Natural killer cell (primary cell): ENCODE data around the gene LGALS13. TPM values are rescaled to one million over a fixed set of nuclear protein-coding genes. Genes with fewer than 3 reads are reported as not detected.

Experiments
- ATAC-seq, 3 donors: fragments of 150-1000 bp in 2 of 3; fragments of 200-7000 bp in 1 of 3; cut with Tn5 transposase; 1 replicate in 1 of 3; 2 replicates in 2 of 3; pipeline ENCODE4 v1.10.0; 2021; ENCODE audit warnings: mild to moderate bottlenecking in 2 of 3, moderate library complexity in 2 of 3
- DNase-seq, 2 donors: peaks; one replicate each; pipeline versions ENCODE4 v3.0.0 to v3.0.0-alpha.2; 2013 to 2021; ENCODE audit warnings: mixed read lengths in 1 of 2
- H3K27ac ChIP-seq: one replicate; pipeline ENCODE4 v1.5.1; 2013; ENCODE audit warnings: mild to moderate bottlenecking, low read length
- H3K27me3 ChIP-seq: one replicate; pipeline ENCODE4 v1.6.1; 2013; ENCODE audit warnings: low read length; ENCODE audit not compliant: control insufficient read depth, insufficient read depth
- H3K36me3 ChIP-seq: one replicate; pipeline ENCODE4 v1.6.1; 2013; ENCODE audit warnings: low read length; ENCODE audit not compliant: control insufficient read depth, insufficient read depth
- H3K4me1 ChIP-seq: one replicate; pipeline ENCODE4 v1.6.1; 2013; ENCODE audit warnings: low read length; ENCODE audit not compliant: control insufficient read depth, insufficient read depth
- H3K4me3 ChIP-seq: one replicate; pipeline ENCODE4 v1.5.1; 2013; ENCODE audit warnings: low read length
- H3K9me3 ChIP-seq: one replicate; pipeline ENCODE4 v1.6.1; 2013; ENCODE audit warnings: low read length; ENCODE audit not compliant: control insufficient read depth, insufficient read depth
- H3K27ac Mint-ChIP-seq, 2 donors: one replicate each; pipeline ENCODE4 v1.8.0; 2022; ENCODE audit warnings: mild to moderate bottlenecking in 2 of 2, mixed read lengths in 2 of 2, moderate library complexity in 1 of 2
- H3K27me3 Mint-ChIP-seq, 2 donors: one replicate each; pipeline ENCODE4 v1.8.0; 2022; ENCODE audit warnings: low read depth in 2 of 2, mixed read lengths in 2 of 2
- H3K36me3 Mint-ChIP-seq: one replicate; pipeline ENCODE4 v1.8.0; 2022; ENCODE audit warnings: mixed read lengths
- H3K4me1 Mint-ChIP-seq, 2 donors: one replicate each; pipeline ENCODE4 v1.8.0; 2022; ENCODE audit warnings: mixed read lengths in 2 of 2
- H3K4me3 Mint-ChIP-seq: one replicate; pipeline ENCODE4 v1.8.0; 2022; ENCODE audit warnings: mild to moderate bottlenecking, moderate library complexity, mixed read lengths
- H3K9me3 Mint-ChIP-seq, 2 donors: one replicate each; pipeline ENCODE4 v1.8.0; 2022; ENCODE audit warnings: mixed read lengths in 2 of 2
- CTCF ChIP-seq: fragments of 200-600 bp; IDR thresholded peaks from one replicate; pipeline ENCODE4 v1.8.0; 2022; ENCODE audit warnings: antibody characterized with exemption
- WGBS: methylation state at CpG from one replicate; pipeline ENCODE4 v1.1.7; 2013; ENCODE audit warnings: missing lambda C conversion rate; ENCODE audit not compliant: insufficient coverage; 5-methylcytosine and 5-hydroxymethylcytosine counted together
- intact Hi-C: fragments of 100-400 bp; cut with micrococcal nuclease; formaldehyde crosslinking; loops from one replicate; pipeline ENCODE4 v1.14.2; 2022
- total RNA-seq, 4 donors: library from RNA; stranded (reverse); fragments of 120-200 nt in 1 of 4; gene quantifications; one replicate each; pipeline versions ENCODE4 v1.2.3 to v1.2.4, GENCODE V29; 2013 to 2022

The LGALS13 gene, protein sequence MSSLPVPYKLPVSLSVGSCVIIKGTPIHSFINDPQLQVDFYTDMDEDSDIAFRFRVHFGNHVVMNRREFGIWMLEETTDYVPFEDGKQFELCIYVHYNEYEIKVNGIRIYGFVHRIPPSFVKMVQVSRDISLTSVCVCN
- not detected for total RNA-seq
- not detected for total RNA-seq (2013)

- Mint-ChIP-seq H3K4me1 (no peaks in the 10 kb centered on the region), H3K27me3 (peaks cover 31 to 48% of the 10 kb centered on the region in 2 donors), H3K36me3 (no peaks in the 10 kb centered on the region), H3K9me3 (no peaks in the 10 kb centered on the region), H3K4me3 (no peak within 1 kb of the TSS), H3K27ac (no peak within 1 kb of the TSS)
- no peak for TF ChIP-seq CTCF
- no peaks in the 10 kb centered on the region for H3K36me3 ChIP-seq
- 43% methylated on average over 4 of the region's 5 CpGs for WGBS
- no peak within 1 kb of the TSS for H3K27ac ChIP-seq
- no peak within 1 kb of the TSS for H3K4me3 ChIP-seq
- no peaks in the 10 kb centered on the region for H3K9me3 ChIP-seq
- intact Hi-C loops: no loop called here
- no peaks in the 10 kb centered on the region for H3K27me3 ChIP-seq
- no peak for DNase-seq
- no peaks in the 10 kb centered on the region for H3K4me1 ChIP-seq
- ATAC-seq: no peak
These were observed at the start of gene LGALS13 for GRCh38 chr19:39602224-39602623. Gene LGALS13 (plus strand): TSS chr19:39602524. CDS start chr19:39602569, 45 bp downstream.

DNA sequence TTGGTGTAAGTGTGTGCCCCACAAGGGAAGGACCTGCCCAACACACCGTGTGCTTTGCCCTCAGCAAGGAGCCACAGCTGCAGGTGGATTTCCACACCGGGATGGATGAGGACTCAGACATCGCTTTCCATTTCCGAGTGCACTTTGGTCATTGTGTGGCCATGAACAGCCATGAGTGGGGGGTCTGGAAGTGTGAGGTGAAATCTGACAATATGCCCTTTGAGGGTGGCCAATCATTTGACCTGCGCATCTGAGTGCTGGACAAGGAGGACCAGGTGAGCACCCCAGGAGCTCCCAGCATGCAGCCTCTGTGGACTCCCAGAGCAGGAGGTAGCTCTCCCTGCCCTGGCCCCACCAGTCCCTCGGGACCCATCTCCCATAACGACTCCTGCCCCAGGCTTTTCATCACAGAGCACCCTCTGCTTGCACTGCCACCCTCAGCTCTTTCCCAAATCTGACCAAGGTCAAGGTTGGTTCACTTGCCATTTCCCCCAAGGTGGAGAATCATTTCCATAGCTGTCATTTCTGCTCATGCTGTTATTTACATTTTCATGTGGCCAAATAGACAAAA, 49.2 kb upstream of the LGALS13 start:
- ATAC-seq: no peak
- Histone ChIP-seq H3K4me3 (no peak overlapping the region), H3K27me3 (no peaks in the 10 kb centered on the region), H3K4me1 (peaks cover 14% of the 10 kb centered on the region), H3K27ac (no peak overlapping the region), H3K9me3 (no peaks in the 10 kb centered on the region), H3K36me3 (no peaks in the 10 kb centered on the region)
- no peak for TF ChIP-seq CTCF
- Mint-ChIP-seq H3K27me3 (no peaks in the 10 kb centered on the region), H3K4me1 (peaks cover 4% of the 10 kb centered on the region in 2 donors), H3K9me3 (no peaks in the 10 kb centered on the region), H3K27ac (no peak overlapping the region), H3K36me3 (no peaks in the 10 kb centered on the region), H3K4me3 (no peak overlapping the region)
- intact Hi-C loops: loop anchor here (5.0 kb wide), 1 partner anchor 214 kb away; no protein-coding TSS in a partner anchor
- 75% methylated on average over 7 of the region's 7 CpGs for WGBS
- DNase-seq: no peak

GRCh38 chr19:39554701-39555311, 47.5 kb upstream of the LGALS13 start:
- H3K27me3 ChIP-seq: no peaks in the 10 kb centered on the region
- intact Hi-C loops: loop anchor here (5.0 kb wide), 1 partner anchor 212 kb away; no protein-coding TSS in a partner anchor
- Mint-ChIP-seq H3K36me3 (no peaks in the 10 kb centered on the region), H3K4me3 (no peak overlapping the region), H3K27me3 (no peaks in the 10 kb centered on the region), H3K9me3 (no peaks in the 10 kb centered on the region), H3K4me1 (peaks cover 13 to 14% of the 10 kb centered on the region in 2 donors), H3K27ac (no peak overlapping the region)
- TF ChIP-seq CTCF: no peak
- no peak overlapping the region for H3K4me3 ChIP-seq
- H3K9me3 ChIP-seq: no peaks in the 10 kb centered on the region
- H3K4me1 ChIP-seq: peaks cover 21% of the 10 kb centered on the region
- ATAC-seq (no peak), DNase-seq (no peak)
- no peaks in the 10 kb centered on the region for H3K36me3 ChIP-seq
- H3K27ac ChIP-seq: no peak overlapping the region
- 79% methylated on average over 4 of the region's 4 CpGs for WGBS
